ENCODE measurements around the gene ARMC2.
A peak's percentile ranks its signal among the peaks of the same experiment; 100 is the strongest.

ARMC2 gene

GRCh38 chr6:109008054-109008453, 159.8 kb downstream of the ARMC2 start:
- Histone ChIP-seq H3K27ac (ENCODE audit: low read depth, low read length) (no peak overlapping the region), H3K36me3 (ENCODE audit: control insufficient read depth, low read length) (no peaks in the 10 kb centered on the region), H3K9me2 (replicated peaks; ENCODE audit: control insufficient read depth, low read length) (no peaks in the 10 kb centered on the region), H4K20me1 (ENCODE audit: control insufficient read depth, insufficient read depth, low read depth, low read length) (no peaks in the 10 kb centered on the region), H3K79me2 (ENCODE audit: control insufficient read depth, low read length) (no peaks in the 10 kb centered on the region; the same call in 1 of the 2 replicates), H3K4me3 (ENCODE audit: low read length) (peak overlapping the region; percentile 86), H3K9me3 (ENCODE audit: control insufficient read depth, insufficient read depth, low read length) (no peaks in the 10 kb centered on the region), H3K4me1 (ENCODE audit: control insufficient read depth, low read length) (peaks cover 36% of the 10 kb centered on the region), H3K4me2 (ENCODE audit: low read length) (peak overlapping the region; percentile 89), H3F3A (ENCODE audit: control insufficient read depth, insufficient read depth) (peaks cover 12% of the 10 kb centered on the region), H3K27me3 (ENCODE audit: control insufficient read depth, low read length) (no peaks in the 10 kb centered on the region)
- no peak for TF ChIP-seq EZH2phosphoT487 (IDR thresholded peaks at IDR 0.05; ENCODE audit: borderline replicate concordance, low read length)
- no peak for TF ChIP-seq CTCF (IDR thresholded peaks at IDR 0.05; ENCODE audit: low read depth, low read length, poor library complexity, severe bottlenecking)

GRCh38 chr6:109008537-109009235, 160.5 kb downstream of the ARMC2 start:
- Histone ChIP-seq H3K27me3 (ENCODE audit: control insufficient read depth, low read length) (no peaks in the 10 kb centered on the region), H3K9me3 (ENCODE audit: control insufficient read depth, insufficient read depth, low read length) (no peaks in the 10 kb centered on the region), H3K27ac (ENCODE audit: low read depth, low read length) (peak overlapping the region; percentile 16; the same call in 1 of the 2 replicates), H3K79me2 (ENCODE audit: control insufficient read depth, low read length) (no peaks in the 10 kb centered on the region; the same call in 1 of the 2 replicates), H3K36me3 (ENCODE audit: control insufficient read depth, low read length) (no peaks in the 10 kb centered on the region), H3K9me2 (replicated peaks; ENCODE audit: control insufficient read depth, low read length) (no peaks in the 10 kb centered on the region), H3K4me2 (ENCODE audit: low read length) (peak overlapping the region; percentile 89), H4K20me1 (ENCODE audit: control insufficient read depth, insufficient read depth, low read depth, low read length) (no peaks in the 10 kb centered on the region), H3F3A (ENCODE audit: control insufficient read depth, insufficient read depth) (peaks cover 12% of the 10 kb centered on the region), H3K4me1 (ENCODE audit: control insufficient read depth, low read length) (peaks cover 42% of the 10 kb centered on the region), H3K4me3 (ENCODE audit: low read length) (peak overlapping the region; percentile 86)
- TF ChIP-seq EZH2phosphoT487 (IDR thresholded peaks at IDR 0.05; ENCODE audit: borderline replicate concordance, low read length): no peak
- no peak for TF ChIP-seq CTCF (IDR thresholded peaks at IDR 0.05; ENCODE audit: low read depth, low read length, poor library complexity, severe bottlenecking)

- peak overlapping the region; percentile 16; the same call in 1 of the 2 replicates for H3K27ac ChIP-seq (ENCODE audit: low read depth, low read length)
- no peaks in the 10 kb centered on the region for H3K27me3 ChIP-seq (ENCODE audit: control insufficient read depth, low read length)
- peaks cover 49% of the 10 kb centered on the region for H3K4me1 ChIP-seq (ENCODE audit: control insufficient read depth, low read length)
- no peaks in the 10 kb centered on the region; the same call in 1 of the 2 replicates for H3K79me2 ChIP-seq (ENCODE audit: control insufficient read depth, low read length)
- H3K9me3 ChIP-seq (ENCODE audit: control insufficient read depth, insufficient read depth, low read length): no peaks in the 10 kb centered on the region
- H3K9me2 ChIP-seq (replicated peaks; ENCODE audit: control insufficient read depth, low read length): no peaks in the 10 kb centered on the region
- H3K4me3 ChIP-seq (ENCODE audit: low read length): peak overlapping the region; percentile 86
- H4K20me1 ChIP-seq (ENCODE audit: control insufficient read depth, insufficient read depth, low read depth, low read length): no peaks in the 10 kb centered on the region
- H3K36me3 ChIP-seq (ENCODE audit: control insufficient read depth, low read length): no peaks in the 10 kb centered on the region
- H3K4me2 ChIP-seq (ENCODE audit: low read length): peak overlapping the region; percentile 89
- peaks cover 12% of the 10 kb centered on the region for H3F3A ChIP-seq (ENCODE audit: control insufficient read depth, insufficient read depth)
- TF ChIP-seq CTCF (IDR thresholded peaks at IDR 0.05; ENCODE audit: low read depth, low read length, poor library complexity, severe bottlenecking): no peak
- TF ChIP-seq EZH2phosphoT487 (IDR thresholded peaks at IDR 0.05; ENCODE audit: borderline replicate concordance, low read length): no peak
Measured at GRCh38 chr6:109009236-109009961, 161.2 kb downstream of the ARMC2 start.

All from DOHH2 (cell line).